ENCODE measurements around the gene LHX6. TPM values are rescaled to one million over a fixed set of nuclear protein-coding genes. Genes with fewer than 3 reads are reported as not detected.
A peak's percentile ranks its signal among the peaks of the same experiment; 100 is the strongest.

Gene LHX6
- 10 to 100 TPM in 1 of 4 donors, 1 to 10 TPM in 3; 2.2 to 13.3 (median 8.8) TPM for total RNA-seq

DNA sequence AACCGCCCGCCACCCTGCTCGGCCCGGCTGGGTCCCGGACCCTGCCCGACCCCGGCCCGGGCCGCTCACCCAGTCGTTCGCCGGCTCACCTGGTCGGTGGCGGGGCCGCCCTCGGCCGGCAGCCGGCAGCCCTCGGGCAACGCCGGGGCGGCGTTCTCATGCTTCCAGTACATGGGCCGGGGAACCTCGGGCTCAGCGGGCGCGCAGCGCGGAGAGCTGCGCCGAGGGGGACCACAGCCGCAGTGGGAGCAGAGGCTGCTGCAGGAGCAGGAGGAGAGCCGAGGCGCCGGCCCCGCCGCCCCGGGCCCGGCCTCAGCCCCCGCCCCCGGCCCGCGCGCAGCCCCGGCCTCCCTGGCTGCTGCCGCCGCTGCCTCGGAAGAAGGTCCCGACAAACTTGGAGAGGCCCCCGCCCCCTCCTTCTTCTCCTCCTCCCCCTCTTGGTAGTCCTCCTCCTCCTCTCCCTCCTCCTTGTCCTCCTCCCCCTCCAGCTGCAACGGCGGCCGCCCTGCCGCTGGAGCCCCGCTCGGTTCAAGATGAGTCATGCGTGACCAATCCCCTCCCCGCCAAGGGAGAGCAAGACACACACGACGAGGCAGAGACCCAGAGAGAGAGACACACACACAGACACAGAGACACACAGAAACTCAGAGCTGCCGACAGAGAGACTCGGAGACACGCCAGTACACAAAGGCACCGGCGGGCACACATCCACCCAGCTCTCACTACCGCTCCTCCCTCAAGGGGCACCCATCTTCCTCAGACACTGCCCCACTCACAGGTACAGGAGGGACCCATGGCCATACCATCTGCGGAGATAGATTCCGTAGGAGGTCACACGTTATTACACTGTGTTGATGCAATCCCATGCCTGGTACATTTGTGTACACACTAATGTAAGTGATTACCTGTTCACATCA is at the start of gene LHX6:
Gene LHX6, minus strand, starts transcription at position 390 of the 917 bp plus-strand sequence. Its CDS starts 217 bp downstream, at position 173.
- DNase-seq (ENCODE audit: low spot score), result no peak
- TF ChIP-seq, protein P1, sequence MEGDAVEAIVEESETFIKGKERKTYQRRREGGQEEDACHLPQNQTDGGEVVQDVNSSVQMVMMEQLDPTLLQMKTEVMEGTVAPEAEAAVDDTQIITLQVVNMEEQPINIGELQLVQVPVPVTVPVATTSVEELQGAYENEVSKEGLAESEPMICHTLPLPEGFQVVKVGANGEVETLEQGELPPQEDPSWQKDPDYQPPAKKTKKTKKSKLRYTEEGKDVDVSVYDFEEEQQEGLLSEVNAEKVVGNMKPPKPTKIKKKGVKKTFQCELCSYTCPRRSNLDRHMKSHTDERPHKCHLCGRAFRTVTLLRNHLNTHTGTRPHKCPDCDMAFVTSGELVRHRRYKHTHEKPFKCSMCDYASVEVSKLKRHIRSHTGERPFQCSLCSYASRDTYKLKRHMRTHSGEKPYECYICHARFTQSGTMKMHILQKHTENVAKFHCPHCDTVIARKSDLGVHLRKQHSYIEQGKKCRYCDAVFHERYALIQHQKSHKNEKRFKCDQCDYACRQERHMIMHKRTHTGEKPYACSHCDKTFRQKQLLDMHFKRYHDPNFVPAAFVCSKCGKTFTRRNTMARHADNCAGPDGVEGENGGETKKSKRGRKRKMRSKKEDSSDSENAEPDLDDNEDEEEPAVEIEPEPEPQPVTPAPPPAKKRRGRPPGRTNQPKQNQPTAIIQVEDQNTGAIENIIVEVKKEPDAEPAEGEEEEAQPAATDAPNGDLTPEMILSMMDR (IDR thresholded peaks at IDR 0.05), result no peak
- peak; percentile 64 for ATAC-seq (ENCODE audit: low FRiP score)

DNA sequence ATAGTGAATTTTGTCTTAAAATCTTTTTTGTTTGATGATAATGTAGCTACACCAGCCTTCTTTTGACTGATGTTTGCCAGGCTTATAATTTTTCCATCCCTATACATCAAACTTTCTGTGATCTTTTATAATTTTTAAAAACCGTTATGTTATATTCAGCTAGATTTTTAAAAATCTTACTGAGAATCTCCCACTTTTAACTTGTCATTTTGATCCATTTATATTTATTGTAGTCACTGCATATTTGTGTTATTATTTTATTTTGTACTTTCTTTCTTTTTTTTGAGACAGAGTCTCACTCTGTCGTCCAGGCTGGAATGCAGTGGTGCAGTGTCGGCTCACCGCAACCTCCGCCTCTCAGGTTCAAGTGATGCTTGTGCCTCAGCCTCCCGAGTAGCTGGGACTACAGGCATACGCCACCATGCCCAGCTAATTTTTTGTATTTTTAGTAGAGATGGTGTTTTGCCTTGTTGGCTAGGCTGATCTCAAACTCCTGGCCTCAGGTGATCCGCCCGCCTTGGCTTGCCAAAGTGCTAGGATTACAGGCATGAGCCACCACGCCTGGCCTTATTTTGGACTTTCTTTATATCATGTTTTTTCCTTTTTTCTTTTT is 48.6 kb upstream of the LHX6 start:
- no peak for ATAC-seq (ENCODE audit: low FRiP score)
- TF ChIP-seq, protein P1 (IDR thresholded peaks at IDR 0.05), result no peak
- DNase-seq (ENCODE audit: low spot score), result no peak

DNA sequence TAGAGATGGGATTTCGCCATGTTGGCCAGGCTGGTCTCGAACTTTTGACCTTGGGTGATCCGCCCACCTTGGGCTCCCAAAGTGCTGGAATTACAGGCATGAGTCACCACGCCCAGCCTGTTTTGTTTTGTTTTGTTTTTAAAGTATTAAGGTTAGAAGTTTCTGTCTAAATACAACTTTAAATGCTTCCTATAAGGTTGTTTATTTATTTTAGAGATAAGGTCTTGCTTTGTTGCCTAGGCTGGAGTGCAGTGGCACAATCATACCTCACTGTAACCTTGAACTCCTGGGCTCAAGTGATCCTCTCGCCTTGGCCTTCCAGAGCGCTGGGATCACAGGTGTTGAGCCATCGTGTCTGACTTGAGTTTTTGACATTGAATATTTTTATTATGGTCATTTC is 47.3 kb upstream of the LHX6 start:
- DNase-seq (ENCODE audit: low spot score) (no peak), ATAC-seq (ENCODE audit: low FRiP score) (no peak)
- TF ChIP-seq, protein P1 (IDR thresholded peaks at IDR 0.05), result no peak

DNA sequence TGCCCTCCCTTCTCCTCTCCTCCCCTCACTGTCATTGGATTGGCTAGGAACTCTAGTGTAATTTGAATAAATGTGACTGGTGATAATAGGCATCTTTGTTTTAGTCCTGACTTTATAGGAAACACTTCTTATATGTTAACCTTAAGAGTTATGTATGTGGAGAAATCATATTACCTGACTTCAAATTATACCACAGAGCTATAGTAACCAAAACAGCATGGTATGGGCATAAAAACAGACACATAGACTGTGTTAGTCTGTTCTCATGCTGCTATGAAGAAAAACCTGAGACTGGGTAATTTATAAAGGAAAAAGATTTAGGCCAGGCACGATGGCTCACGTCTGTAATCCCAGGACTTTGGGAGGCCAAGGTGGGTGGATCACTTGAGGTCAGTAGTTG is 45.3 kb upstream of the LHX6 start:
- ATAC-seq (ENCODE audit: low FRiP score) (no peak), DNase-seq (ENCODE audit: low spot score) (no peak)
- TF ChIP-seq, protein P1 (IDR thresholded peaks at IDR 0.05), result no peak

DNA sequence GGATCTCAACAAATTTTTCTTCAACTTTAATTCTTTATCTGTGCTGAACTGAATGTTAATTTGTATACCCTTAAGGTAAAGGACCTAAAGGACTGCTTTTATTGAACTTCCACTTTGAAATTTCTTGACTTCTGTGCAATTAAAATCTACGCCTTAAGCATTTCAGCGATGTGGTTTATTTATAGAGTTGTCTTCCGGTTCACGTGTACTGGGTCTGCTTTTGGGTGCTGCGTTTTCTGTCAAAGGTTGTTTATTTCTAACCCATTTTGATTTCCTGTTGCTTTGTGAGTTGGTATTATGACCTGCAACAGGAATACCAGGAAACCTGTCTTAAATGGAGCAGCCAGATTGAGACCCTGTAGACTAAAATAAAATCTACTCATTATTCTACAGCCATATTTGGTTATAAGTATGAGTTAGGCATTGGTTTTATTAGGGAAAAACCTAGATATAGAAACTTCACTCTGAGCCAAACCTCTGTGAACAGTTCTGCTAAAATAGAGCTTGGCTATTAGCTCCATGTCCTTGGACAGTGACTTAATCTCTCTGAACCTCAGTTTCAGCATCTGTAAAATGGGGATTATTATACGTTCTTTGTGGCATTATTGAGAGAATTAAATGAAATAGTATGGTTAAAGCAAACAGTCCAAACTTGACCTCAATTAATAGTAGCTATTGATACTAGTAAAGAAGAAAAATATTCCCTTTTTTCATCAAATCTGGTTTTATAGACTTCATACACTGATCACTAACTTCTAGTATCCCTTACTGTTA is 39.5 kb upstream of the LHX6 start:
- TF ChIP-seq, protein P1 (IDR thresholded peaks at IDR 0.05), result no peak
- DNase-seq (ENCODE audit: low spot score) (no peak), ATAC-seq (ENCODE audit: low FRiP score) (no peak)

DNA sequence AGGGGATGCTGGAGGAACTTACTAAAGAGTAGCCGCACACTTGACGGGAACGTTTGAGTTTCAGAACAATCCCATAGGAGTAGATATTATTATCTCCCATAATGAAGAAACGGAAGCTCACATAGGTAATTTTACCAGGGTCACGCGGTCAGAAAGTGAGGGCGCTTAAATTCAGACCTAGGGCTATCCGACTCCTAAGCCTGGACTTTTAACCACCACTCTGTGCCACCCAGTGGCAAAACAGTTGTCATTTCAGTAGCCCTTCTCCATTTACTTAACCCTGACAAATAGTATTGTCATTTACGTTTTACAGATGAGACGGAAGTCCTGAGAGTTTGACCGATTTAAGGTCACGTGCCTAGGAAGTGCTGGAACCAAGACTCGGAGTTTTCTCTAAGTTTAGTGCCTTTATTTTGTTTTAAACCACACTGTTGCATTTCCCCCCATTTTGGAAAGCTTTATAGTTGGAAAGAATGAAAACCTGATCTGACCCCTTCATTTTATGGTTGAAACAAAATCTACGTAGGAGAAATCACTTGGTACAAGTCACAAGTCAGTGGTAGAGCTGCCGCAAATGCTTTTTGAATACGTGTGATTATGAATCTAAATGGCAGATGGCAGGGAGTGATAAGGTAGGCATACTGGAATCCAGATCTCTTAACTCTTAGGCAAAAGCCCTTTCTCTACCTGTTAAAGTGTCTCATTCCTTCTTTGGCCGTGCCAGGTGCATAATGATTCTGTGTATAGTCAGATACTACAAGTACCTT is 36.6 kb upstream of the LHX6 start:
- TF ChIP-seq, protein P1 (IDR thresholded peaks at IDR 0.05), result no peak
- peak; percentile 41 for ATAC-seq (ENCODE audit: low FRiP score)
- DNase-seq (ENCODE audit: low spot score), result no peak
